SK-N-SH (cell line): ENCODE measurements around the gene RPL27. TPM values are rescaled to one million over a fixed set of nuclear protein-coding genes. Genes with fewer than 3 reads are reported as not detected.
A peak's percentile ranks its signal among the peaks of the same experiment; 100 is the strongest.

Experiments used
- CTCF ChIA-PET: fragments of 300-600, 350-600 bp; formaldehyde crosslinking; extraction: SDS; loops from one replicate; lab custom pipeline; 2021; lab: Yijun Ruan, JAX
- POLR2A ChIA-PET: fragments of 350-600 bp; sonication (Branson Sonifier 250); formaldehyde crosslinking; extraction: SDS; loops from one replicate; lab custom pipeline; 2020; ENCODE audit warnings: antibody characterized with exemption, inconsistent platforms; lab: Yijun Ruan, JAX
- DNase-seq: peaks from one replicate; pipeline ENCODE4 v3.0.0; 2012
- H2AFZ ChIP-seq: fragments of 200-600 bp; sonication (generic); 2 replicates; pipeline ENCODE4 v1.8.1; 2016; ENCODE audit warnings: antibody characterized with exemption, mild to moderate bottlenecking, low read depth
- H3F3A ChIP-seq: fragments of 200-600 bp; sonication (generic); replicated peaks from 2 replicates; pipeline ENCODE3; 2016; ENCODE audit warnings: antibody characterized with exemption, mild to moderate bottlenecking; ENCODE audit not compliant: insufficient read depth
- H3K27ac ChIP-seq, 2 experiments: fragments of 200-500 bp in 1 of 2; fragments of 200-600 bp in 1 of 2; sonication (Bioruptor generic) in 1 of 2; sonication (generic), shearing (Covaris generic) in 1 of 2; 2 replicates each; pipeline versions ENCODE4 v1.5.1 to v1.6.1; 2014 to 2016; ENCODE audit warnings: low read depth in 2 of 2, inconsistent platforms in 1 of 2, low read length in 1 of 2, mild to moderate bottlenecking in 1 of 2, mixed read lengths in 1 of 2
- H3K27me3 ChIP-seq: fragments of 200-600 bp; sonication (generic), shearing (Covaris generic); 2 replicates; pipeline ENCODE4 v1.6.1; 2016; ENCODE audit warnings: mixed run types; ENCODE audit not compliant: insufficient read depth
- H3K36me3 ChIP-seq, 2 experiments: fragments of 200-500 bp in 1 of 2; fragments of 200-600 bp in 1 of 2; sonication (Bioruptor generic) in 1 of 2; sonication (generic) in 1 of 2; replicated peaks in 1 of 2; 2 replicates each; pipeline versions ENCODE3 to v1.5.1; 2014 to 2016; ENCODE audit warnings: low read length in 1 of 2, mild to moderate bottlenecking in 1 of 2; ENCODE audit not compliant: insufficient read depth in 2 of 2, control insufficient read depth in 1 of 2
- H3K4me1 ChIP-seq, 2 experiments: fragments of 200-500 bp in 1 of 2; fragments of 200-600 bp in 1 of 2; sonication (Bioruptor generic) in 1 of 2; sonication (generic), shearing (Covaris generic) in 1 of 2; 2 replicates each; pipeline versions ENCODE4 v1.5.1 to v1.6.1; 2014 to 2016; ENCODE audit warnings: low read depth in 1 of 2, low read length in 1 of 2, mixed run types in 1 of 2; ENCODE audit not compliant: insufficient read depth in 2 of 2, control insufficient read depth in 1 of 2
- H3K4me2 ChIP-seq: fragments of 200-600 bp; sonication (generic), shearing (Covaris generic); 2 replicates; pipeline ENCODE4 v1.6.1; 2017; ENCODE audit warnings: mixed run types
- H3K4me3 ChIP-seq, 2 experiments: fragments of 200-500 bp in 1 of 2; fragments of 200-600 bp in 1 of 2; sonication (Bioruptor generic) in 1 of 2; sonication (generic), shearing (Covaris generic) in 1 of 2; 2 replicates each; pipeline versions ENCODE4 v1.5.1 to v1.8.1; 2014 to 2016; ENCODE audit warnings: low read depth in 2 of 2, inconsistent platforms in 1 of 2, low read length in 1 of 2, mild to moderate bottlenecking in 1 of 2, mixed read lengths in 1 of 2, moderate library complexity in 1 of 2
- H3K79me2 ChIP-seq: fragments of 200-600 bp; sonication (generic); 2 replicates; pipeline ENCODE4 v1.8.1; 2017; ENCODE audit warnings: mild to moderate bottlenecking; ENCODE audit not compliant: insufficient read depth
- H3K9ac ChIP-seq: fragments of 200-600 bp; sonication (generic); 2 replicates; pipeline ENCODE4 v1.6.1; 2017; ENCODE audit warnings: mixed run types
- H3K9me2 ChIP-seq: fragments of 200-600 bp; sonication (generic); 2 replicates; pipeline ENCODE4 v1.6.1; 2017; ENCODE audit warnings: mixed run types
- H3K9me3 ChIP-seq: fragments of 200-600 bp; sonication (generic); 2 replicates; pipeline ENCODE4 v1.6.1; 2017; ENCODE audit warnings: mixed run types, mild to moderate bottlenecking, moderate library complexity
- H4K20me1 ChIP-seq: fragments of 200-600 bp; sonication (generic); 2 replicates; pipeline ENCODE4 v1.6.1; 2017; ENCODE audit warnings: mild to moderate bottlenecking, mixed run types; ENCODE audit not compliant: insufficient read depth
- EZH2phosphoT487 ChIP-seq: fragments of 200-600 bp; sonication (generic); IDR thresholded peaks from 2 replicates; pipeline ENCODE4 v1.6.1; 2017; ENCODE audit warnings: low read depth, mixed run types, mild to moderate bottlenecking, antibody characterized with exemption, moderate library complexity, borderline replicate concordance
- GABPA ChIP-seq: IDR thresholded peaks from 2 replicates; pipeline ENCODE4 v1.4.0; 2012; ENCODE audit warnings: low read depth, mild to moderate bottlenecking
- GATA2 ChIP-seq: sonication (generic); formaldehyde crosslinking; IDR thresholded peaks from 2 replicates; pipeline ENCODE4 v1.5.0; 2020; ENCODE audit warnings: mild to moderate bottlenecking, missing genetic modification reagents
- IRF3 ChIP-seq: fragments of 150-350 bp; IDR thresholded peaks from 2 replicates; pipeline ENCODE4 v1.6.1; 2016; ENCODE audit warnings: mild to moderate bottlenecking, low read depth, low read length
- JUND ChIP-seq: IDR thresholded peaks from 2 replicates; pipeline ENCODE4 v1.4.0; 2012
- MEF2A ChIP-seq: IDR thresholded peaks from 2 replicates; pipeline ENCODE4 v1.4.0; 2012; ENCODE audit warnings: low read depth, borderline replicate concordance
- NRF1 ChIP-seq: IDR thresholded peaks from 2 replicates; pipeline ENCODE4 v1.6.1; 2012; ENCODE audit warnings: low read depth, mild to moderate bottlenecking, low read length
- POLR2AphosphoS5 ChIP-seq: IDR thresholded peaks from 2 replicates; pipeline ENCODE4 v1.6.1; 2012; ENCODE audit warnings: low read depth, low read length
- RCOR1 ChIP-seq: fragments of 150-350 bp; IDR thresholded peaks from 2 replicates; pipeline ENCODE4 v1.6.1; 2017; ENCODE audit warnings: antibody characterized with exemption, low read length
- SIN3A ChIP-seq: IDR thresholded peaks from 2 replicates; pipeline ENCODE4 v1.6.1; 2012; ENCODE audit warnings: low read depth, mild to moderate bottlenecking, low read length, moderate library complexity, borderline replicate concordance
- TCF12 ChIP-seq: IDR thresholded peaks from 2 replicates; pipeline ENCODE4 v1.4.0; 2012
- TEAD4 ChIP-seq: IDR thresholded peaks from 2 replicates; pipeline ENCODE4 v1.4.0; 2012; ENCODE audit warnings: mild to moderate bottlenecking, borderline replicate concordance; ENCODE audit not compliant: insufficient read depth
- YY1 ChIP-seq: IDR thresholded peaks from 2 replicates; pipeline ENCODE4 v1.4.0; 2012; ENCODE audit warnings: low read depth, mild to moderate bottlenecking
- WGBS: methylation state at CpG from one replicate; pipeline ENCODE4 v1.1.6; 2017; ENCODE audit warnings: low lambda C conversion rate; 5-methylcytosine and 5-hydroxymethylcytosine counted together
- polyA plus RNA-seq, 3 experiments: library from polyadenylated mRNA; depleted of rRNA; stranded (reverse); fragments of >200 nt; gene quantifications; 2 replicates each; pipeline ENCODE4 v1.2.3, GENCODE V29; 2012

Gene RPL27
- polyA plus RNA-seq, 1 of the 3 experiments (the other 2 are of a cell fraction): 6,383 TPM

GRCh38 chr17:42985225-42985624 is 13.0 kb upstream of the RPL27 start:
- Histone ChIP-seq H3F3A (peaks cover 27% of the 10 kb centered on the region), H3K9me2 (no peaks in the 10 kb centered on the region), H3K9ac (no peak overlapping the region), H3K36me3 (peaks cover 29 to 49% of the 10 kb centered on the region in 2 experiments), H3K9me3 (no peaks in the 10 kb centered on the region), H2AFZ (no peak overlapping the region), H3K27ac (no peak overlapping the region), H3K79me2 (peaks cover 66% of the 10 kb centered on the region), H3K4me1 (peaks cover 4 to 20% of the 10 kb centered on the region in 2 experiments; a peak in 2 of 4 replicates), H3K27me3 (no peaks in the 10 kb centered on the region), H3K4me2 (no peak overlapping the region), H4K20me1 (peaks cover 5% of the 10 kb centered on the region; the same call in 1 of the 2 replicates), H3K4me3 (no peak overlapping the region)
- WGBS: 88% methylated on average over 1 of the region's 1 CpG
- TF ChIP-seq POLR2AphosphoS5: no peak
- TF ChIP-seq RCOR1: no peak
- no peak for TF ChIP-seq TCF12
- TF ChIP-seq SIN3A: no peak
- no peak for TF ChIP-seq GABPA
- no peak for TF ChIP-seq IRF3
- no peak for TF ChIP-seq TEAD4
- TF ChIP-seq MEF2A: no peak
- no peak for TF ChIP-seq EZH2phosphoT487
- TF ChIP-seq GATA2: no peak
- no peak for TF ChIP-seq YY1
- no peak for TF ChIP-seq JUND
- POLR2A ChIA-PET: no interaction called here
- CTCF ChIA-PET: interaction anchor here (4.2 kb wide), 1 partner anchor 13 kb away, joined by 27 read pairs; the partner anchor contains the start of gene RPL27
- DNase-seq: no peak

GRCh38 chr17:42989141-42989540 is 9.1 kb upstream of the RPL27 start:
- Histone ChIP-seq H3K79me2 (peaks cover 27% of the 10 kb centered on the region), H3F3A (peaks cover 20% of the 10 kb centered on the region), H3K27ac (peak overlapping the region in 1 of 2 experiments; percentile 13; a peak in 1 of 4 replicates), H4K20me1 (no peaks in the 10 kb centered on the region), H3K4me1 (peaks cover 0 to 11% of the 10 kb centered on the region in 2 experiments; a peak in 1 of 4 replicates), H3K9ac (no peak overlapping the region), H3K4me2 (no peak overlapping the region), H3K27me3 (no peaks in the 10 kb centered on the region), H3K4me3 (no peak overlapping the region), H2AFZ (no peak overlapping the region), H3K9me3 (no peaks in the 10 kb centered on the region), H3K36me3 (peaks cover 57 to 74% of the 10 kb centered on the region in 2 experiments), H3K9me2 (no peaks in the 10 kb centered on the region)
- DNase-seq: no peak
- TF ChIP-seq NRF1 (no peak), RCOR1 (no peak), IRF3 (no peak), JUND (no peak)
- 80% methylated on average over 5 of the region's 5 CpGs for WGBS
- ChIA-PET POLR2A (no interaction called here), CTCF (interaction anchor here (4.2 kb wide), 1 partner anchor 9 kb away, joined by 27 read pairs; the partner anchor contains the start of gene RPL27)
